ENCODE data around the gene IP6K1.

IP6K1 gene

GRCh38 chr3:49791571-49791970, 5.2 kb upstream of the IP6K1 start:
- intact Hi-C loops (cut with DNase I; ENCODE audit: low total_unique reads) = no loop called here
- no peaks in the 10 kb centered on the region for H3K9me3 ChIP-seq
- peaks cover 0 to 8% (median 5%) of the 10 kb centered on the region in 4 donors for H3K4me1 ChIP-seq
- H3K36me3 ChIP-seq = no peaks in the 10 kb centered on the region
- DNase-seq = peak in 1 of 2 donors; percentile 35
- TF ChIP-seq, protein P1, sequence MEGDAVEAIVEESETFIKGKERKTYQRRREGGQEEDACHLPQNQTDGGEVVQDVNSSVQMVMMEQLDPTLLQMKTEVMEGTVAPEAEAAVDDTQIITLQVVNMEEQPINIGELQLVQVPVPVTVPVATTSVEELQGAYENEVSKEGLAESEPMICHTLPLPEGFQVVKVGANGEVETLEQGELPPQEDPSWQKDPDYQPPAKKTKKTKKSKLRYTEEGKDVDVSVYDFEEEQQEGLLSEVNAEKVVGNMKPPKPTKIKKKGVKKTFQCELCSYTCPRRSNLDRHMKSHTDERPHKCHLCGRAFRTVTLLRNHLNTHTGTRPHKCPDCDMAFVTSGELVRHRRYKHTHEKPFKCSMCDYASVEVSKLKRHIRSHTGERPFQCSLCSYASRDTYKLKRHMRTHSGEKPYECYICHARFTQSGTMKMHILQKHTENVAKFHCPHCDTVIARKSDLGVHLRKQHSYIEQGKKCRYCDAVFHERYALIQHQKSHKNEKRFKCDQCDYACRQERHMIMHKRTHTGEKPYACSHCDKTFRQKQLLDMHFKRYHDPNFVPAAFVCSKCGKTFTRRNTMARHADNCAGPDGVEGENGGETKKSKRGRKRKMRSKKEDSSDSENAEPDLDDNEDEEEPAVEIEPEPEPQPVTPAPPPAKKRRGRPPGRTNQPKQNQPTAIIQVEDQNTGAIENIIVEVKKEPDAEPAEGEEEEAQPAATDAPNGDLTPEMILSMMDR (IDR thresholded peaks at IDR 0.05) = no peak
- no peak overlapping the region for H3K27ac ChIP-seq
- no peaks in the 10 kb centered on the region for H3K27me3 ChIP-seq
- H3K4me3 ChIP-seq = no peak overlapping the region

DNA sequence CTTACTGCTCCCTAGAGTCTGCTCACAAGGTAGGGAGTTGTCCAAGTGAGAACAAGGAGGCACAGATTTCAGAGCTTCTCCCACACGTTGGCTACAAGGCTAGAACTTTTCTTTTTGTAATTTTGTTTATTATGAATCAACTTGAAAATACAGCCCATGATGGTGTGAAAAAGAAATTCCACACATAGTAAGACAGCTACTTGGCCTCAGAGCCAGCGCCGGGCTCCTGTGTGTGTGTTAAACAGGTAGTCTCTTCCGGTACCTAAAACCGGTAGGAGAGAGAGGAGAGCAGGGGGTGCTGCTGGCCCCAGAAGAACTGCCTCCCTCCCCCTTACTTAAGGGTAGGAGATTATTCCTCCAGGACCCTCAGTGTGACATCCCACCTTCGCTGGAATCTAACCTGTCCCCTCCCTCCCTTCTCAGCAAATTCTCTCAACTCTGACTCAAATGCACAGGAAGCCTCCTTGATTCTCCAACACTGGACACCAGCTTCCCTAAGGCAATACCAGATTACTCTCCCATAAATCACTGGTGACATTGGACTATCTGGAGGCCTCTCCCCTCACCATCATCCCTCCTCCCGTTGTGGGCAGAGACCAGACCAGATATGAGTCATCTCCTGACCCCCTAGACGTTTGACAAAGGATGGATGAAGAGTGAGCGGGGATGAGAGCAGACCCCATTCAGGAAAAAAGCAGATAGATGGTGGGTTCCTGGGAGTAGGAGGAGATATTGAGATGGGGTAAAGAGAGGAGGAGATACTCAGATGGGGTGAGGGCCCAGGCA, 4.5 kb upstream of the IP6K1 start:
- Histone ChIP-seq H3K9me3 (no peaks in the 10 kb centered on the region), H3K27me3 (no peaks in the 10 kb centered on the region), H3K36me3 (no peaks in the 10 kb centered on the region), H3K4me3 (no peak overlapping the region), H3K4me1 (peaks cover 0 to 8% (median 5%) of the 10 kb centered on the region in 4 donors), H3K27ac (no peak overlapping the region)
- intact Hi-C loops (cut with DNase I; ENCODE audit: low total_unique reads) = no loop called here
- TF ChIP-seq, protein P1 (IDR thresholded peaks at IDR 0.05) = no peak
- DNase-seq = peak in 1 of 2 donors; percentile 37

GRCh38 chr3:49788056-49788455, 1.7 kb upstream of the IP6K1 start:
- Histone ChIP-seq H3K9me3 (no peaks in the 10 kb centered on the region), H3K27me3 (no peaks in the 10 kb centered on the region), H3K27ac (no peak overlapping the region), H3K36me3 (peaks cover 0 to 4% (median 4%) of the 10 kb centered on the region in 3 donors), H3K4me1 (peaks cover 0 to 32% (median 22%) of the 10 kb centered on the region in 4 donors), H3K4me3 (no peak overlapping the region)
- no peak for DNase-seq
- intact Hi-C loops (cut with DNase I; ENCODE audit: low total_unique reads) = loop anchor here (10.0 kb wide), 1 partner anchor 63 kb away; the partner anchor contains the start of gene GMPPB
- TF ChIP-seq, protein P1 (IDR thresholded peaks at IDR 0.05) = no peak

GRCh38 chr3:49787536-49787935, 1.2 kb upstream of the IP6K1 start:
- H3K4me3 ChIP-seq = no peak overlapping the region
- peak overlapping the region; percentile 94 to 99 for H3K27ac ChIP-seq
- TF ChIP-seq, protein P1 (IDR thresholded peaks at IDR 0.05) = no peak
- H3K27me3 ChIP-seq = no peaks in the 10 kb centered on the region
- DNase-seq = no peak
- intact Hi-C loops (cut with DNase I; ENCODE audit: low total_unique reads) = loop anchor here (10.0 kb wide), 1 partner anchor 63 kb away; the partner anchor contains the start of gene GMPPB
- peaks cover 0 to 37% (median 23%) of the 10 kb centered on the region in 4 donors for H3K4me1 ChIP-seq
- H3K36me3 ChIP-seq = peaks cover 0 to 8% (median 6%) of the 10 kb centered on the region in 3 donors
- H3K9me3 ChIP-seq = no peaks in the 10 kb centered on the region

GRCh38 chr3:49787182-49787464, 781 bp upstream of the IP6K1 start:
- TF ChIP-seq, protein P1 (IDR thresholded peaks at IDR 0.05) = no peak
- no peak for DNase-seq
- peaks cover 0 to 12% (median 6%) of the 10 kb centered on the region in 3 donors for H3K36me3 ChIP-seq
- peak overlapping the region; percentile 80 to 97 for H3K4me3 ChIP-seq
- intact Hi-C loops (cut with DNase I; ENCODE audit: low total_unique reads) = loop anchor here (10.0 kb wide), 1 partner anchor 62 kb away; the partner anchor contains the start of gene GMPPB
- no peaks in the 10 kb centered on the region for H3K9me3 ChIP-seq
- peak overlapping the region; percentile 94 to 99 for H3K27ac ChIP-seq
- peaks cover 0 to 41% (median 25%) of the 10 kb centered on the region in 4 donors for H3K4me1 ChIP-seq
- H3K27me3 ChIP-seq = no peaks in the 10 kb centered on the region
